B cell (primary cell): ENCODE data around the gene NKX2-2.

Experiments used
- EZH2 ChIP-seq: IDR thresholded peaks from 2 replicates; pipeline ENCODE4 v1.6.1; 2012; ENCODE audit warnings: borderline replicate concordance, low read depth, mild to moderate bottlenecking, moderate library complexity, low read length; ENCODE audit not compliant: insufficient read depth, poor library complexity, severe bottlenecking
- TF ChIP-seq, protein P1 (sequence below): fragments of 200-600 bp; IDR thresholded peaks from one replicate; pipeline ENCODE4 v1.8.0; 2022; ENCODE audit warnings: antibody characterized with exemption, mild to moderate bottlenecking

DNA sequence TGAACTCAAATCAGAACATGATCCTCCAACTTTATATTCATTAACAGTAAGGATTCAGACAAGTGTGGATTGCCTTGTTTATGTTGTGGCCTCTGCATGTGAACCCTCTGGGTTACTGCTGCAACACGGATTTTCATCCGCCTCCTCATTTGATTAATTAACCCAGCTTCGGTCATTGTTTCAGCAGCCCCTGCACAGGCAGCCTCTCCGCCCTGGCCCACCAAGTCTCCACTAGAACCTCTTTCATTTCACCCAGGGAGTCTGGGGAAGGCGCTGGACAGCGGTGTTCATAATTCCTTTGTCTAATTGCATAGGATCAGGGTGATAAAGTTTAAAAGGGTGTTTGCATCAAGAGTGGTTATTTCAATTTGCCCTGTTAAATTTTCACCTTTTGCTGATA, 15.7 kb downstream of the NKX2-2 start:
- no peak for TF ChIP-seq EZH2
- TF ChIP-seq, protein P1, sequence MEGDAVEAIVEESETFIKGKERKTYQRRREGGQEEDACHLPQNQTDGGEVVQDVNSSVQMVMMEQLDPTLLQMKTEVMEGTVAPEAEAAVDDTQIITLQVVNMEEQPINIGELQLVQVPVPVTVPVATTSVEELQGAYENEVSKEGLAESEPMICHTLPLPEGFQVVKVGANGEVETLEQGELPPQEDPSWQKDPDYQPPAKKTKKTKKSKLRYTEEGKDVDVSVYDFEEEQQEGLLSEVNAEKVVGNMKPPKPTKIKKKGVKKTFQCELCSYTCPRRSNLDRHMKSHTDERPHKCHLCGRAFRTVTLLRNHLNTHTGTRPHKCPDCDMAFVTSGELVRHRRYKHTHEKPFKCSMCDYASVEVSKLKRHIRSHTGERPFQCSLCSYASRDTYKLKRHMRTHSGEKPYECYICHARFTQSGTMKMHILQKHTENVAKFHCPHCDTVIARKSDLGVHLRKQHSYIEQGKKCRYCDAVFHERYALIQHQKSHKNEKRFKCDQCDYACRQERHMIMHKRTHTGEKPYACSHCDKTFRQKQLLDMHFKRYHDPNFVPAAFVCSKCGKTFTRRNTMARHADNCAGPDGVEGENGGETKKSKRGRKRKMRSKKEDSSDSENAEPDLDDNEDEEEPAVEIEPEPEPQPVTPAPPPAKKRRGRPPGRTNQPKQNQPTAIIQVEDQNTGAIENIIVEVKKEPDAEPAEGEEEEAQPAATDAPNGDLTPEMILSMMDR = no peak
